HG03342 (cell line): Measurements from ENCODE around the gene TRIM29.
"Not testable (repeated sequence)": the region's sequence is repeated elsewhere in the genome, so short reads cannot be mapped to it uniquely, and the experiment has no call there.

ENCODE experiments used
- ATAC-seq: cut with Tn5 transposase; IDR thresholded peaks from one replicate; pipeline ENCODE4 v1.9.1; 2021; ENCODE audit warnings: mild to moderate bottlenecking, moderate library complexity; ENCODE audit not compliant: unreplicated experiment

TRIM29 gene

GRCh38 chr11:120137611-120138521 is at the start of gene TRIM29:
Gene TRIM29 (minus strand): TSS chr11:120138113. CDS start chr11:120138031, 82 bp downstream.
- no peak for ATAC-seq

- no peak for ATAC-seq
Observed at GRCh38 chr11:120186774-120187591, 49.1 kb upstream of the TRIM29 start.

GRCh38 chr11:120186456-120186773 is 48.5 kb upstream of the TRIM29 start:
- no peak for ATAC-seq

GRCh38 chr11:120185706-120186455 is 48.0 kb upstream of the TRIM29 start:
- ATAC-seq: no peak

- ATAC-seq: no peak
Observed at GRCh38 chr11:120184946-120185705, 47.2 kb upstream of the TRIM29 start.

- ATAC-seq: no peak
Observed at GRCh38 chr11:120184371-120184945, 46.5 kb upstream of the TRIM29 start.

GRCh38 chr11:120183701-120184141 is 45.8 kb upstream of the TRIM29 start:
- no peak for ATAC-seq

- no peak for ATAC-seq
Observed at GRCh38 chr11:120182790-120183491, 45.0 kb upstream of the TRIM29 start.

GRCh38 chr11:120182372-120182771 is 44.5 kb upstream of the TRIM29 start:
- ATAC-seq: no peak

- ATAC-seq: no peak
Observed at GRCh38 chr11:120181376-120181975, 43.6 kb upstream of the TRIM29 start.

GRCh38 chr11:120180551-120181232 is 42.8 kb upstream of the TRIM29 start:
- ATAC-seq: no peak

GRCh38 chr11:120180063-120180462 is 42.1 kb upstream of the TRIM29 start:
- ATAC-seq: not testable (repeated sequence)

GRCh38 chr11:120179057-120179672 is 41.3 kb upstream of the TRIM29 start:
- ATAC-seq: no peak

- ATAC-seq: no peak
Observed at GRCh38 chr11:120178561-120179056, 40.7 kb upstream of the TRIM29 start.

- no peak for ATAC-seq
Observed at GRCh38 chr11:120174866-120175265, 37.0 kb upstream of the TRIM29 start.

GRCh38 chr11:120173807-120174206 is 35.9 kb upstream of the TRIM29 start:
- ATAC-seq: no peak

GRCh38 chr11:120173019-120173705 is 35.2 kb upstream of the TRIM29 start:
- no peak for ATAC-seq
